Occipital lobe (tissue), 2 donors: ENCODE measurements around the gene MS4A1. TPM values are rescaled to one million over a fixed set of nuclear protein-coding genes. Genes with fewer than 3 reads are reported as not detected.
"Not testable (repeated sequence)": the region's sequence is repeated elsewhere in the genome, so short reads cannot be mapped to it uniquely, and the experiment has no call there.

Experiments used
- DNase-seq: peaks from one replicate; lab custom pipeline; 2025; lab: John Stamatoyannopoulos, UW
- total RNA-seq: library from RNA; depleted of rRNA; stranded (reverse); fragments of >200 nt; gene quantifications from one replicate; pipeline ENCODE4 v1.2.3, GENCODE V29; 2014

The MS4A1 gene
- total RNA-seq, 1 donor from 2014 or later, result not detected

GRCh38 chr11:60502221-60502775 lies 46.7 kb downstream of the MS4A1 start:
- no peak for DNase-seq

- DNase-seq, result no peak
These were observed 48.7 kb downstream of the MS4A1 start for GRCh38 chr11:60504219-60504905.

GRCh38 chr11:60509609-60510008 lies 54.0 kb downstream of the MS4A1 start:
- not testable (repeated sequence) for DNase-seq

GRCh38 chr11:60510209-60510608 lies 54.6 kb downstream of the MS4A1 start:
- DNase-seq, result not testable (repeated sequence)

- DNase-seq, result no peak
These were observed 55.7 kb downstream of the MS4A1 start for GRCh38 chr11:60511393-60511792.

- DNase-seq, result no peak
These were observed 57.1 kb downstream of the MS4A1 start for GRCh38 chr11:60512651-60513225.

GRCh38 chr11:60513496-60514460 lies 58.1 kb downstream of the MS4A1 start:
- DNase-seq, result no peak

- DNase-seq, result no peak
These were observed 59.7 kb downstream of the MS4A1 start, which contains the start of gene MS4A13 for GRCh38 chr11:60515144-60515855. TSS of gene MS4A13 (plus strand) at chr11:60515392. CDS start at chr11:60518084, 2,692 bp downstream.

Other genes with a start within 250 kb of the MS4A1 start
- not detected for gene MS4A4E, start 212.7 kb upstream of the MS4A1 start, total RNA-seq
- gene MS4A4A, start 175.2 kb upstream of the MS4A1 start, total RNA-seq, result 4.4 TPM
- gene MS4A6E, start 128.6 kb upstream of the MS4A1 start, total RNA-seq, result not detected
- gene MS4A7, start 77.3 kb upstream of the MS4A1 start, total RNA-seq, result 3.3 TPM
- not detected for gene MS4A14, start 59.4 kb upstream of the MS4A1 start, total RNA-seq
- gene MS4A5, start 26.3 kb upstream of the MS4A1 start, total RNA-seq, result not detected
- not detected for gene MS4A12, start 36.9 kb downstream of the MS4A1 start, total RNA-seq
- gene MS4A13, start 59.5 kb downstream of the MS4A1 start, total RNA-seq, result not detected
- not detected for gene MS4A8, start 243.8 kb downstream of the MS4A1 start, total RNA-seq